Activated naive CD4-positive, alpha-beta T cell treated with anti-CD3 and anti-CD28 coated beads, Interleukin-2, amount 10 ng/mL, durations not matched to agents 7 days and 5 days (primary cell): ENCODE data around the gene PLEKHA6.

Experiments used
- CTCF ChIA-PET: fragments of 350-600 bp; sonication (Branson Sonifier 250); formaldehyde crosslinking; loops from one replicate; lab custom pipeline; 2021; ENCODE audit warnings: antibody characterized with exemption; lab: Charles Lee
- DNase-seq: peaks from one replicate; pipeline ENCODE4 v3.0.0-alpha.2; 2020
- H3K27ac Mint-ChIP-seq: one replicate; pipeline ENCODE4 v1.8.0; 2021; ENCODE audit warnings: mild to moderate bottlenecking, moderate library complexity, mixed read lengths
- H3K27me3 Mint-ChIP-seq: one replicate; pipeline ENCODE4 v1.8.0; 2021; ENCODE audit warnings: mild to moderate bottlenecking, mixed read lengths
- H3K36me3 Mint-ChIP-seq: one replicate; pipeline ENCODE4 v1.8.0; 2021; ENCODE audit warnings: mixed read lengths
- H3K4me1 Mint-ChIP-seq: one replicate; pipeline ENCODE4 v1.8.0; 2021; ENCODE audit warnings: mixed read lengths
- H3K4me3 Mint-ChIP-seq: one replicate; pipeline ENCODE4 v1.8.0; 2021; ENCODE audit warnings: mild to moderate bottlenecking, moderate library complexity, mixed read lengths
- H3K9me3 Mint-ChIP-seq: one replicate; pipeline ENCODE4 v1.8.0; 2021; ENCODE audit warnings: mixed read lengths

PLEKHA6 gene

GRCh38 chr1:204359474-204360255, at the start of gene PLEKHA6:
TSS of gene PLEKHA6 (minus strand) at chr1:204359929. CDS start at chr1:204273727, 86,202 bp downstream.
- H3K9me3 Mint-ChIP-seq: no peaks in the 10 kb centered on the region
- H3K4me3 Mint-ChIP-seq: no peak within 1 kb of the TSS
- CTCF ChIA-PET: interaction anchor here (1.3 to 1.6 kb wide), 2 partner anchors 12 to 18 kb away, joined by 3 read pairs; no protein-coding TSS in a partner anchor
- no peak within 1 kb of the TSS for H3K27ac Mint-ChIP-seq
- H3K27me3 Mint-ChIP-seq: peaks cover 66% of the 10 kb centered on the region
- DNase-seq: no peak
- H3K36me3 Mint-ChIP-seq: no peaks in the 10 kb centered on the region
- peaks cover 10% of the 10 kb centered on the region for H3K4me1 Mint-ChIP-seq

GRCh38 chr1:204409123-204409522, 49.4 kb upstream of the PLEKHA6 start:
- no peaks in the 10 kb centered on the region for H3K27me3 Mint-ChIP-seq
- H3K4me1 Mint-ChIP-seq: peaks cover 28% of the 10 kb centered on the region
- peaks cover 49% of the 10 kb centered on the region for H3K36me3 Mint-ChIP-seq
- H3K4me3 Mint-ChIP-seq: peak overlapping the region; percentile 98
- no peak for DNase-seq
- no peaks in the 10 kb centered on the region for H3K9me3 Mint-ChIP-seq
- CTCF ChIA-PET: interaction anchor here (1.2 to 4.7 kb wide), 4 partner anchors 10 to 94 kb away, joined by 3 to 41 read pairs (median 8); no protein-coding TSS in a partner anchor
- peak overlapping the region; percentile 99 for H3K27ac Mint-ChIP-seq

GRCh38 chr1:204408602-204409001, 48.9 kb upstream of the PLEKHA6 start:
- CTCF ChIA-PET: interaction anchor here (1.5 to 4.7 kb wide), 4 partner anchors 9 to 399 kb away, joined by 5 to 41 read pairs (median 8); no protein-coding TSS in a partner anchor
- Mint-ChIP-seq H3K9me3 (no peaks in the 10 kb centered on the region), H3K4me3 (peak overlapping the region; percentile 98), H3K27ac (peak overlapping the region; percentile 77), H3K36me3 (peaks cover 55% of the 10 kb centered on the region), H3K4me1 (peaks cover 32% of the 10 kb centered on the region), H3K27me3 (no peaks in the 10 kb centered on the region)
- no peak for DNase-seq

- Mint-ChIP-seq H3K9me3 (no peaks in the 10 kb centered on the region), H3K4me1 (peaks cover 30% of the 10 kb centered on the region), H3K36me3 (peaks cover 55% of the 10 kb centered on the region), H3K27me3 (no peaks in the 10 kb centered on the region), H3K4me3 (peak overlapping the region; percentile 98), H3K27ac (peak overlapping the region; percentile 77)
- CTCF ChIA-PET: interaction anchor here (1.0 to 4.7 kb wide), 7 partner anchors 9 to 399 kb away, joined by 3 to 41 read pairs (median 5); no protein-coding TSS in a partner anchor
- no peak for DNase-seq
These were observed 48.4 kb upstream of the PLEKHA6 start for GRCh38 chr1:204408074-204408507.

- no peaks in the 10 kb centered on the region for H3K27me3 Mint-ChIP-seq
- peak overlapping the region; percentile 98 for H3K4me3 Mint-ChIP-seq
- DNase-seq: no peak
- CTCF ChIA-PET: interaction anchor here (0.8 to 4.7 kb wide), 8 partner anchors 8 to 400 kb away, joined by 3 to 41 read pairs (median 4); no protein-coding TSS in a partner anchor
- peaks cover 26% of the 10 kb centered on the region for H3K4me1 Mint-ChIP-seq
- H3K27ac Mint-ChIP-seq: peak overlapping the region; percentile 77
- H3K36me3 Mint-ChIP-seq: peaks cover 55% of the 10 kb centered on the region
- no peaks in the 10 kb centered on the region for H3K9me3 Mint-ChIP-seq
These were observed 47.7 kb upstream of the PLEKHA6 start for GRCh38 chr1:204407295-204407971.

- peaks cover 24% of the 10 kb centered on the region for H3K4me1 Mint-ChIP-seq
- H3K27me3 Mint-ChIP-seq: no peaks in the 10 kb centered on the region
- H3K36me3 Mint-ChIP-seq: peaks cover 55% of the 10 kb centered on the region
- DNase-seq: no peak
- no peaks in the 10 kb centered on the region for H3K9me3 Mint-ChIP-seq
- CTCF ChIA-PET: interaction anchor here (1.4 to 4.7 kb wide), 3 partner anchors 7 to 40 kb away, joined by 3 to 41 read pairs (median 4); no protein-coding TSS in a partner anchor
- H3K4me3 Mint-ChIP-seq: peak overlapping the region; percentile 98
- H3K27ac Mint-ChIP-seq: peak overlapping the region; percentile 52
These were observed 46.9 kb upstream of the PLEKHA6 start for GRCh38 chr1:204406621-204407020.

GRCh38 chr1:204405988-204406387, 46.3 kb upstream of the PLEKHA6 start:
- Mint-ChIP-seq H3K36me3 (peaks cover 61% of the 10 kb centered on the region), H3K9me3 (no peaks in the 10 kb centered on the region), H3K27me3 (no peaks in the 10 kb centered on the region), H3K27ac (peak overlapping the region; percentile 59), H3K4me3 (peak overlapping the region; percentile 98), H3K4me1 (peaks cover 24% of the 10 kb centered on the region)
- CTCF ChIA-PET: no interaction called here
- no peak for DNase-seq

GRCh38 chr1:204404629-204405028, 44.9 kb upstream of the PLEKHA6 start:
- no peak for DNase-seq
- no peak overlapping the region for H3K27ac Mint-ChIP-seq
- H3K9me3 Mint-ChIP-seq: no peaks in the 10 kb centered on the region
- H3K27me3 Mint-ChIP-seq: no peaks in the 10 kb centered on the region
- peaks cover 61% of the 10 kb centered on the region for H3K36me3 Mint-ChIP-seq
- CTCF ChIA-PET: no interaction called here
- H3K4me3 Mint-ChIP-seq: no peak overlapping the region
- H3K4me1 Mint-ChIP-seq: peaks cover 24% of the 10 kb centered on the region

GRCh38 chr1:204402391-204402790, 42.7 kb upstream of the PLEKHA6 start:
- DNase-seq: no peak
- Mint-ChIP-seq H3K4me3 (no peak overlapping the region), H3K4me1 (peaks cover 26% of the 10 kb centered on the region), H3K36me3 (peaks cover 51% of the 10 kb centered on the region), H3K27me3 (no peaks in the 10 kb centered on the region), H3K9me3 (no peaks in the 10 kb centered on the region), H3K27ac (no peak overlapping the region)
- CTCF ChIA-PET: interaction anchor here (1.0 kb wide), 1 partner anchor 405 kb away, joined by 3 read pairs; no protein-coding TSS in a partner anchor

- CTCF ChIA-PET: no interaction called here
- H3K4me3 Mint-ChIP-seq: no peak overlapping the region
- no peaks in the 10 kb centered on the region for H3K9me3 Mint-ChIP-seq
- no peaks in the 10 kb centered on the region for H3K27me3 Mint-ChIP-seq
- no peak overlapping the region for H3K27ac Mint-ChIP-seq
- peaks cover 22% of the 10 kb centered on the region for H3K4me1 Mint-ChIP-seq
- no peak for DNase-seq
- peaks cover 46% of the 10 kb centered on the region for H3K36me3 Mint-ChIP-seq
These were observed 42.0 kb upstream of the PLEKHA6 start for GRCh38 chr1:204401730-204402129.

GRCh38 chr1:204400882-204401510, 41.3 kb upstream of the PLEKHA6 start:
- Mint-ChIP-seq H3K27me3 (no peaks in the 10 kb centered on the region), H3K27ac (peak overlapping the region; percentile 43), H3K36me3 (peaks cover 48% of the 10 kb centered on the region), H3K9me3 (no peaks in the 10 kb centered on the region), H3K4me3 (no peak overlapping the region), H3K4me1 (peaks cover 17% of the 10 kb centered on the region)
- DNase-seq: no peak
- CTCF ChIA-PET: interaction anchor here (1.2 to 3.1 kb wide), 2 partner anchors 8 to 102 kb away, joined by 4 to 41 read pairs; no protein-coding TSS in a partner anchor

- CTCF ChIA-PET: interaction anchor here (0.7 to 3.1 kb wide), 46 partner anchors 9 to 538 kb away, joined by 3 to 41 read pairs (median 4); partner anchors contain the start of gene REN
- Mint-ChIP-seq H3K4me1 (peaks cover 2% of the 10 kb centered on the region), H3K36me3 (peaks cover 44% of the 10 kb centered on the region), H3K27me3 (no peaks in the 10 kb centered on the region), H3K4me3 (no peak overlapping the region), H3K27ac (peak overlapping the region; percentile 84), H3K9me3 (no peaks in the 10 kb centered on the region)
- DNase-seq: peak; percentile 68
These were observed 38.7 kb upstream of the PLEKHA6 start for GRCh38 chr1:204398197-204399125.
